ENCODE results near the gene ENTHD1.
"Not testable (repeated sequence)": the region's sequence is repeated elsewhere in the genome, so short reads cannot be mapped to it uniquely, and the experiment has no call there.

The ENTHD1 gene

DNA sequence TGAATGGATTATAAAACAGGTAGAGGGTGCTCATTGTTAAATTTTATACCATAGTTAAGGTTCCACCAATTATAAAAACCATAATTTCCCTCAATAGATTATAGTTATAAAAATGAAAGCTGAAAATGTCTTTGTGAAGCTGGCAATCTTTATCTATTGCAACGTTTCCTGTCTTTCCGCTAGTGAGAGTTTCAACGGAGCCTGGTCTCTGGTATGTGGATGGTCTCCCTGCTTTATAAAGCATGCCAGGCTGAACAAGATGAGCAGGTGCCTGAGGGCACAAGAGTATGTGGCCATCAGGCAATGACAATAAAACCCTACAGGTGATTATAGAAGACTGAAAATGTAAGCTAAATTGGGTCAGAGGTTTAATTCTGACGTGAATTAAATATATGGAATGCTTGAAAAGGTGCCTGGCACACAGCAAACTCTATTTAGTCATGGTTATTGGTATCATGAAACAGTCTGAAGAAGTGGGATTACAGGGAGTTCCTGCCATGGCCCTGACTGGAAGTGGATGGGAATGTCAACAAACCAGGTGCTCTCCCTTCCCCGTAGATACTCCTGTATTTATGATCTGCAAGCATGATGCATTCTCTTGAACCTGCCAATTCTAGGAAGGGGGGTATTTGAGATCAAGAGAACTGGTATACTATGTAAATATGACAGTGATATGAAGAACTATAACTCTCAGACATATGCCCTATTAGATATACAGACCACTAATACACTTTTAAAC is 115.7 kb downstream of the ENTHD1 start:
- DNase-seq (ENCODE audit: low read depth, low spot score), result no peak

DNA sequence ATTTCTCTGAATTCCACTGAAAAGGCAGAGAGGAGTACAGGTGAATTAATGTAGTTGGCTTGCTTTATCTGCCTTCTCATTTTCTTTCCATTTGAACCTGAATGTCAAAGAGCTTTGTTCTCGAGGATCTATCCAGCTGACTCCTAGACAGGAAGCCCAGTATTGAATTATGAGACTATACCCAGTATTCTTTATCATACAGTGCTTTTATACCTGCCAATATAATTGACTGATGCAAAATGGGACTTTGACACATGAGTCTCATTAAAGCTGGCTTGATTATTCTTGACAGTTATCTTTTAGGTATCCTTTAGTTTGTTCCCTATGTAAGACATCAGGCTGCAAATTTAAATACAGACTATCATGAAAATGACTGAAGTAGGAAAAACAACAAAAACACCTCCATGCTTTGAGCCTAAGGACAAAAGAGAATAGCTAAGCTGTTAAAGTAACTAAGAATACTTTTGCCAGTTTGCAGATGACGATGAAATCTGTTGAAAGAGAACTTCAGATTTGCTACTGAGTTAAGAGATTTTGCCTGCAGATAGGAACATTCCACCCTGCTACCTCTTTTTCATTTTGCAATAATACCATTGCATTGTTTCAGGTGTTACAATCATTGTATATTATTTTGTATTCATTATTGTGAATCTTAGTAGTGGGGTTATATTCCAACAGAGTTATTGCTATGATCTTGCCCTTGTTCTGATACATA is 117.1 kb downstream of the ENTHD1 start:
- DNase-seq (ENCODE audit: low read depth, low spot score), result no peak

DNA sequence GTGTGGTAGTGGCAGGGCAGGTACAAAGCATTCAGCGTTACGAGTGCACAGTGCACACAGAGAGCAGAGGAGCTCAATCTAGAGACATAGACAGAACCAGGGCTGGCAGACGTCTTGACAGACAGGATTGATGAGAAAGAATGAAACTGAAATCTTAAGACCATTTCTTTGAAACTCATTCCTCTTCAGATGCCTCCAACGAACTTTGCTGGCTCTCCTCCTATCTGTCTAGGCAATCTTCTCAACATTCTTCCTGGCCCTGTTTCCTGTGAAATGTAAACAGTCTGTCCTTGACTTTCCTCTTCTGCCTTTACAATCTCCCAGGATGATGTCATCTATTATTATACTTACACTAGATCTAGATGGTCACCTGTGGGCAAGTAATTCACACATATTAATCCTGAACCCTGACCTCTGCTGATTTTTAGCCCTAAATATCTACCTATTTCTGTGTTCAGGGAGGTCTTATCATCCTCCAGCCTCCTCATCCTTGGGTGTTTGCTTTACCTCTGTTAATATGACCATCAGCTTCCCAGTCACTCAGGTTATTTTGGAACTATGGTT is 119.5 kb downstream of the ENTHD1 start:
- no peak for DNase-seq (ENCODE audit: low read depth, low spot score)

DNA sequence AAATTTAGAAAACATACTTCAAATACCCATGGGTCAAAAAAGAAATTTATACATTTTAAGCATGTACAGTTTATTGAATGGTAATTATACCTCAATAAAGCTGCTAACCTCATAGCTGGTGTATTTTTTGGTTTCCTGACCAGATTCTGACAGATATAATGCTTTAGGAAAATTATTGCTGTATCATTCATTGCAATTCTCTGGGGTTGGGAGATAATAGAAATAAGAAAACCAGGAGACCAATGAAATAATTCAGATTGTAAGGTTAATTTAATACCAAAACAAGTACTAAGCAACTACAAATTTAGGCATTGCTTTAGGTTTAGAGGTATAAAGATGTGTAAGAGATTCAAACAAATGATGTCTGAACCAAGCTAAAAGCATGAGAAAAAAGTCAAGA is 120.1 kb downstream of the ENTHD1 start:
- DNase-seq (ENCODE audit: low read depth, low spot score), result no peak

DNA sequence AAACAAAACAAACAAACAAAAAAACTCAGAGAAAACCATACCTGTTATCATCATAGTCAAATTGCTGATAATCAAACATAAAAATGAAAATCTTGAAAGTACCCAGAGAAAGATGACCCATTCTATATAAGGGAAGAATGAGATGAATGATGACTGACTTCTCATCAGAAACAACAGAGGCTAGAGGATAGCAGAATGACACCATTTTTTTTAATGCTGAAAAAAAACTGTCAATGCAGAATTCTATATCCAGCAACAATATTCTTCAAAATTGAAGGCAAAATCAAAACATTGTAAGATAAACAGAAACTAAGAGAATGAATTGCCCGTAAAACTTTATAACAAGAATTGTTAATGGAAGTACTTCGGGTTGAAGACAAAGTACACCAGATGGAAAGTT is 122.1 kb downstream of the ENTHD1 start:
- no peak for DNase-seq (ENCODE audit: low read depth, low spot score)

GRCh38 chr22:39765661-39766060 is 127.9 kb downstream of the ENTHD1 start:
- no peak for DNase-seq (ENCODE audit: low read depth, low spot score)

GRCh38 chr22:39765046-39765445 is 128.5 kb downstream of the ENTHD1 start:
- DNase-seq (ENCODE audit: low read depth, low spot score), result no peak

GRCh38 chr22:39763276-39763675 is 130.3 kb downstream of the ENTHD1 start:
- DNase-seq (ENCODE audit: low read depth, low spot score), result no peak

GRCh38 chr22:39750759-39751158 is 142.8 kb downstream of the ENTHD1 start:
- no peak for DNase-seq (ENCODE audit: low read depth, low spot score)

DNA sequence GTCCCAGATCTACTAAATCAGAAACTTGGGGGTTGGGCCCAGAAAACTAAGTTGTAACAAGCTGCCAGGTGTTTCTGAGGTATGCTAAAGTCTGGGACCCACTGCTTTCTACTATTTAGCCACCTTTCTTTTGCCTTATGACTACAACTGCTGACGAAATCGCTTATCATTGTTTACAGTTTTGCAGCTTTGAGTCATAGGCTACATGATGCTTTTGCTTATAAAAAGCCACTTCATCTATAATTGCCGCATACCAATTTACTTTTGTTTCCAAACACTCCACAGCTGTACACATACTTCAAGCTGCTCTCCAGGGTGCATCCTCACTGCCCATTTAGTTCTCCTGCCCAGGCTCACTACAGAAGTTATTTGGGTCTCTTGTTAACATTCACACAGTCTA is 144.7 kb downstream of the ENTHD1 start:
- DNase-seq (ENCODE audit: low read depth, low spot score), result no peak

DNA sequence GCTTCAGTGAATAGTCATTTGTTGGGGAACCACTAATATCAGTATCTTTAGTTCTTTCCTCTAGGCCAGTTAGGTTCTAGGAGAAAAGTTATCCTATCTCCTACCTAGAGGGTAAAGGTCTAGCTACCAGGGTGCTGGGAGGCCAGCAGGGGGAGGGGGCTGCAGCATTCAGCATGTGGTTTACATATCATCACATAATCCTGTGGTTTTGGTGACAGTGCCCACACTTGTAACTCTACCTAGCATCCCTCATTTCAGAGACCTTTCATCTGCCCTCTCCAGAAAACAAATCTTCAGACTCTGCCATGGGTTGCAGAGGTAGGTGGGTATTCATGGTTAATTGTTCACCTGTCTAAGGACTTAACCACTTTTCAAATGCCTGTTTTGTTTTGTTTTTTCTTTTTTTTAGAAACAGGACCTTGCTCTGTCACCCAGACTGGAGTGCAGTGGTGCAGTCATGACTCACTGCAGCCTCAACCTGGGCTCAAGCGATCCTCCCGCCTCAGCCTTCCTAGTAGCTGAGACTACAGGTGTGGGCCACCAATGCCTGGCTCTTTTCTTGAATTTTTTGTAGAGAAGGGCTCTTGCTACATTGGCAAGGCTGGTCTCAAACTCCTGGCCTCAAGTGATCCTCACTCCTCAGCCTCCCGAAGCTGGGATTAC is 146.8 kb downstream of the ENTHD1 start:
- DNase-seq (ENCODE audit: low read depth, low spot score), result no peak

DNA sequence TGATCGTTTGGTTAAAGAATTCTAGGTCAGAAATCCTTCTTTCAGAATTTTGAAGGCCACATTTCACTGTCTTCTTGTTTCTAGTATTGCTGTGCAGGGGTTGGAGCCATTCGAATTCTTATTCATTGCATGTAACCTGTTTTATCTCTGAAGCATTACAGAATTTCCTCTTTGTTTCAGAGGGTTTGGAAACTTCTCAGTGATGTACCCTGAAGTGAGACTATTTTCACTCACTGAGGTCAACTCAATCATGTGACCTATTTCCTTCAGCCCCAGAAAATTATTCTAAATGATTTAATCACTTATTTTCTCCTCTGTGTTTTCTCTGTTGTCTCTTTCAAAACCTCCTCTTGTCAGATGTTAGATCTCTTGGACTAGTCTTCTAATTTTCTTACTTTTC is 147.8 kb downstream of the ENTHD1 start:
- no peak for DNase-seq (ENCODE audit: low read depth, low spot score)

DNA sequence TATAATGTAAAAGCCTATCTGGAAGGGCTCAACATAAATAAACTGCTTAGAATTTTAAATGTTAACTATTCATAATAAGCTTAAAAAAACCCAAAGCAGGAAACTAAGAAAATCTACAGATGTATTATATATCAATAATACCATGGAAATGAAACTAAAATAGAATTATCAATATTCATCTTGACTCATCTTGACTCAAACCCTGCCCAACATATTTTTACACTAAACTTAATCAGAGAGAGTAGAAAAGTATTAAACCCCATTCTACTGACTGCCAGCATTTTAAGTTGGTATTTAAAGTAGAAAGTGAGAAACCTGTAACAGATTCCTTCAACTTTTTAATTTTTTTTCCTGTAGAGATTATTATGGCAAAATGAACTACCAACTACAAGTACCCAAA is 149.2 kb downstream of the ENTHD1 start:
- no peak for DNase-seq (ENCODE audit: low read depth, low spot score)

- no peak for DNase-seq (ENCODE audit: low read depth, low spot score)
Observed at GRCh38 chr22:39743935-39744334, 149.6 kb downstream of the ENTHD1 start.

DNA sequence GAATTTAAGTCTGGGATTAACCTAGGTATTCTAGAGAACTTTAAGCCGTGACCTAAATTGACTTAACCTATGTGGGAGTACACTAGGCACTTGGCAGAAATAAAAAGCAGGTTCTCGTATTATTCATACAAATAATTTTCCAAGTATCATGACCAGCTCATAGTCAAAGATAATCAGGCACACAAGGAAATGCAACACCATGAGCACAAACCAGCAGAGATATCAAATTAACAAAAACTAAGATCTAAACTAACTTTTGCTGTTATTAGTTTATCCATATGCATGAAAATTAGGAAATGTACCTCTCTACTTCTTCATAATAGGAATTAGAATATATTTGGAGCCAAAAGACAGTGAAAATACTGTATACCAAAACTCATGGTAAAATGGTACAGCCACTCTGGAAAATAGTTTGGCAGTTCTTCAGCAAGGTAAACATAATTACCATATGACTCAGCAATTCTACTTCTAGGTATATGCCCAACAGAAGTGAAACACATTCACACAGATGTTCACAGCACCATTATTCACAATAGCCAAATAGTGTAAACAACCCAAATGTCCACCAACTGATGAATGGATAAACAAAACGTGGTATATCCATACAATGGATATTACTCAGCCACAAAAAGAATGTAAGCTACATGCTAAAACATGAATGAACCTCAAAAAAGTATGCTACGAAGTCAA is 154.1 kb downstream of the ENTHD1 start:
- DNase-seq (ENCODE audit: low read depth, low spot score), result no peak

- DNase-seq (ENCODE audit: low read depth, low spot score), result no peak
Observed at GRCh38 chr22:39738746-39739145, 154.8 kb downstream of the ENTHD1 start.

DNA sequence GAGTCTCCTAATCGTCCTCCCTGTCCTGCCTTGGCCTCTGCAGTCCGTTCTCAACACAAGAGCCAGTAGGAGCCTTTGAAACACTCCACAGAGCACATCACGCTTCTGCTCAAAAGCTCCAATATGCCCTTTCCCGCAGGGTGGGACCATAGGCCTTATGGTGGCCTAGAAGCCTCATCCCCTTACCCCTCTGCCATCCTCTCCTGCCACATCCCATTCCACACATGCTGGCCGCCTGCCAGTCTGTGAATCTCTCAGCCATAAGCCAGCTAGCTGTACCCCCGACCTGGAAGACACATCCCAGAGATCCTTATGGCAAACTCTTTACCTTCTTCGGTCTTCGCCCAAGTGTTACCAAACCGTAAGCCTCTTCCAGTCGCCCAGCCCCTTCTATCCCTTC is 157.8 kb downstream of the ENTHD1 start:
- no peak for DNase-seq (ENCODE audit: low read depth, low spot score)

DNA sequence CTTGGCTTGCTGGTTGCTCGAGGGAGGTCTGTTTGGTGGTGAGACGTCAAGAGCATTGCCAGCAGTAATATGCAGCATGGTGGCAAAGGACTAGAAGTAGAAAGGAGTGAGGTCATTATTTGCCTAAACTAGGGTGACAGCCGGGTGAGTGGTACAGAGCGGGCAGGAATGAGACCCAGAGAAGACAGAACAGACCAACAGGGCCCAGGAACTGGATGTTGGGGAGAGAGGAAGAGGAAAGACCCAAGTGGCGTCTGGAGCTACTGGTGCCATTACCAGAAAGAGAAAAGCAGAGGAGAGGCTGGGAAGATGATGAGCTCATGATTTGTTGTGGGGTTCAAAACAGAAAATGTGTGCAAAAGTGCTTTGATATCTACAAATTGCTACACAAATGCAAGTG is 158.7 kb downstream of the ENTHD1 start:
- DNase-seq (ENCODE audit: low read depth, low spot score), result no peak

DNA sequence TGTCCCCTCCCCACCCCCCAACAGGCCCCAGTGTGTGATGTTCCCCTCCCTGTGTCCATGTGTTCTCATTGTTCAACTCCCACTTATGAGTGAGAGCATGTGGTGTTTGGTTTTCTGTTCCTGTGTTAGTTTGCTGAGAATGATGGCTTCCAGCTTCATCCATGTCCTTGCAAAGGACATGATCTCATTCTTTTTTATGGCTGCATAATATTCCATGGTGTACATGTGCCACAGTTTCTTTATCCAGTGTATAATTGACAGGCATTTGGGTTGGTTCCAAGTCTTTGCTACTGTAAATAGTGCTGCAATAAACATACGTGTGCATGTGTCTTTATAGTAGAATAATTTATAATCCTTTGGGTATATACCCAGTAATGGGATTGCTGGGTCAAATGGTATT is 159.5 kb downstream of the ENTHD1 start:
- not testable (repeated sequence) for DNase-seq (ENCODE audit: low read depth, low spot score)

- no peak for DNase-seq (ENCODE audit: low read depth, low spot score)
Observed at GRCh38 chr22:39733191-39733590, 160.4 kb downstream of the ENTHD1 start.

GRCh38 chr22:39732625-39733024 is 160.9 kb downstream of the ENTHD1 start:
- DNase-seq (ENCODE audit: low read depth, low spot score), result no peak

Measured in activated naive CD8-positive, alpha-beta T cell treated with anti-CD3 and anti-CD28 coated beads, Interleukin-2, amount 50 U/mL, for 16 hours (primary cell).